ENCODE data around the gene WDR33. TPM values are rescaled to one million over a fixed set of nuclear protein-coding genes. Genes with fewer than 3 reads are reported as not detected.

WDR33 gene
- total and polyA plus RNA-seq, 2 of the 4 experiments (the other 2 are of a cell fraction): 19.6 to 41.2 TPM

GRCh38 chr2:127735537-127736399 is 75.2 kb downstream of the WDR33 start:
- Histone ChIP-seq H4K91ac (ENCODE audit: insufficient read depth, low read depth, low read length) (no peak overlapping the region), H2BK120ac (ENCODE audit: low read depth, low read length) (no peak overlapping the region), H3K23ac (ENCODE audit: low read depth, low read length) (no peak overlapping the region), H3K4me3 (ENCODE audit: insufficient read depth, low read depth, low read length) (no peak overlapping the region), H4K5ac (ENCODE audit: low read depth, low read length) (no peak overlapping the region), H2AK9ac (replicated peaks; ENCODE audit: low read depth, low read length, poor library complexity) (no peak overlapping the region), H3K56ac (ENCODE audit: extremely low read depth, insufficient read depth, low read length) (no peak overlapping the region), H2BK5ac (ENCODE audit: low read depth, low read length, poor library complexity, severe bottlenecking) (no peak overlapping the region), H4K8ac (ENCODE audit: low read depth in 2 of 2, low read length in 2 of 2) (no peak overlapping the region), H4K20me1 (ENCODE audit: insufficient read depth, low read length) (no peaks in the 10 kb centered on the region), H2AFZ (replicated peaks; ENCODE audit: low read length, poor library complexity) (no peak overlapping the region), H2BK15ac (ENCODE audit: low read depth, low read length) (no peak overlapping the region), H3K4ac (ENCODE audit: low read depth, low read length) (no peak overlapping the region), H3K4me1 (ENCODE audit: control insufficient read depth, insufficient read depth, low read length) (peaks cover 5% of the 10 kb centered on the region; the same call in 1 of the 2 replicates), H3K9ac (ENCODE audit: low read depth, low read length) (no peak overlapping the region), H2BK20ac (ENCODE audit: low read depth, low read length) (no peak overlapping the region), H2AK5ac (ENCODE audit: low read depth, low read length) (no peak overlapping the region), H3K79me1 (ENCODE audit: low read depth in 1 of 2, low read length in 2 of 2) (peaks cover 8 to 14% of the 10 kb centered on the region in 2 experiments; a peak in 3 of 4 replicates), H3K4me2 (ENCODE audit: low read depth, low read length) (no peak overlapping the region), H3K14ac (replicated peaks; ENCODE audit: low read depth, low read length) (no peak overlapping the region), H3K9me1 (ENCODE audit: insufficient read depth, low read length) (peaks cover 8% of the 10 kb centered on the region), H3K27me3 (ENCODE audit: control insufficient read depth, insufficient read depth, low read length) (no peaks in the 10 kb centered on the region), H3K27ac (ENCODE audit: insufficient read depth, low read length) (no peak overlapping the region), H3K36me3 (ENCODE audit: control insufficient read depth, insufficient read depth, low read length) (peaks cover 4% of the 10 kb centered on the region), H3K9me3 (ENCODE audit: control insufficient read depth, insufficient read depth, low read length) (no peaks in the 10 kb centered on the region), H3K18ac (ENCODE audit: low read depth, low read length) (no peak overlapping the region)
- dilution Hi-C loops (cut with HindIII; ENCODE audit: low sequenced_read_pairs, unreplicated experiment): no loop called here
- in situ Hi-C loops (cut with MboI; ENCODE audit: low sequenced_read_pairs): no loop called here
- ChIA-PET POLR2A (ENCODE audit: unreplicated experiment) (no interaction called here), CTCF (no interaction called here)
- DNase-seq (no peak), ATAC-seq (ENCODE audit: low read depth) (no peak)
- no CpG with 5 or more reads among the region's 3 CpGs for WGBS, 2 experiments (ENCODE audit: extremely low coverage in 2 of 2, insufficient read length in 1 of 2)
- BruUV-seq (replicated peaks): no TSS peak
- TF ChIP-seq CHD1 (IDR thresholded peaks at IDR 0.05; ENCODE audit: low read depth, low read length) (no peak), RAD21 (IDR thresholded peaks at IDR 0.05; ENCODE audit: low read length) (no peak), CEBPB (IDR thresholded peaks at IDR 0.05; ENCODE audit: low read depth, low read length) (peak; percentile 25; the same call in 1 of the 2 replicates), NFE2L2 (IDR thresholded peaks at IDR 0.05; ENCODE audit: low read depth, low read length) (no peak)
- intact Hi-C loops (cut with micrococcal nuclease): no loop called here
